Inflammatory macrophage treated with lipopolysaccharide for 1 hour (primary cell): ENCODE results near the gene COMMD9.

Source experiments
- DNase-seq, 2 donors: peaks; one replicate each; pipeline ENCODE4 v3.0.0-alpha.2; 2020 to 2022

COMMD9 gene

GRCh38 chr11:36253238-36253637 is 36.0 kb downstream of the COMMD9 start:
- DNase-seq: no peak

- DNase-seq: no peak
Measured at GRCh38 chr11:36251823-36252222, 37.4 kb downstream of the COMMD9 start.

GRCh38 chr11:36249246-36249645 is 40.0 kb downstream of the COMMD9 start:
- DNase-seq: peak; percentile 68 to 94

GRCh38 chr11:36248436-36248835 is 40.8 kb downstream of the COMMD9 start:
- peak; percentile 66 to 79 for DNase-seq

- DNase-seq: no peak
Measured at GRCh38 chr11:36247493-36247892, 41.7 kb downstream of the COMMD9 start.

GRCh38 chr11:36243641-36244040 is 45.6 kb downstream of the COMMD9 start:
- DNase-seq: no peak

GRCh38 chr11:36241497-36241896 is 47.7 kb downstream of the COMMD9 start:
- peak; percentile 47 to 49 for DNase-seq

GRCh38 chr11:36240801-36241200 is 48.4 kb downstream of the COMMD9 start:
- DNase-seq: no peak

- DNase-seq: peak; percentile 32 to 70
Measured at GRCh38 chr11:36240173-36240572, 49.1 kb downstream of the COMMD9 start.

- no peak for DNase-seq
Measured at GRCh38 chr11:36239636-36240035, 49.6 kb downstream of the COMMD9 start.

- no peak for DNase-seq
Measured at GRCh38 chr11:36238881-36239280, 50.3 kb downstream of the COMMD9 start.

- DNase-seq: peak; percentile 25 to 77
Measured at GRCh38 chr11:36238036-36238631, 51.1 kb downstream of the COMMD9 start.

- no peak for DNase-seq
Measured at GRCh38 chr11:36237391-36237790, 51.8 kb downstream of the COMMD9 start.

GRCh38 chr11:36235750-36236149 is 53.5 kb downstream of the COMMD9 start:
- no peak for DNase-seq

- DNase-seq: no peak
Measured at GRCh38 chr11:36234825-36235224, 54.4 kb downstream of the COMMD9 start.

- no peak for DNase-seq
Measured at GRCh38 chr11:36233204-36233603, 56.0 kb downstream of the COMMD9 start.

GRCh38 chr11:36230779-36231699 is 58.2 kb downstream of the COMMD9 start:
- DNase-seq: no peak

GRCh38 chr11:36229091-36229705 is 60.0 kb downstream of the COMMD9 start:
- no peak for DNase-seq

GRCh38 chr11:36228689-36229088 is 60.5 kb downstream of the COMMD9 start:
- DNase-seq: no peak

- no peak for DNase-seq
Measured at GRCh38 chr11:36227044-36227443, 62.2 kb downstream of the COMMD9 start.

GRCh38 chr11:36224209-36224882 is 64.9 kb downstream of the COMMD9 start:
- no peak for DNase-seq

GRCh38 chr11:36222831-36223635 is 66.2 kb downstream of the COMMD9 start:
- DNase-seq: no peak
